GM10847 (cell line): Measurements from ENCODE around the gene S100P.

Source experiments
- POLR2A ChIP-seq: IDR thresholded peaks from 2 replicates; pipeline ENCODE4 v1.6.1; 2011; ENCODE audit not compliant: insufficient read length; ENCODE audit errors: extremely low read depth

S100P gene

GRCh38 chr4:6668391-6668790 is 25.3 kb upstream of the S100P start:
- no peak for TF ChIP-seq POLR2A

GRCh38 chr4:6671648-6672047 is 22.0 kb upstream of the S100P start:
- no peak for TF ChIP-seq POLR2A

GRCh38 chr4:6672131-6672530 is 21.5 kb upstream of the S100P start:
- no peak for TF ChIP-seq POLR2A

GRCh38 chr4:6673660-6674499 is 19.8 kb upstream of the S100P start:
- TF ChIP-seq POLR2A: peak; percentile 71

- TF ChIP-seq POLR2A: no peak
Observed at GRCh38 chr4:6674500-6675149, 19.1 kb upstream of the S100P start.

- no peak for TF ChIP-seq POLR2A
Observed at GRCh38 chr4:6676722-6677558, 16.7 kb upstream of the S100P start.

- TF ChIP-seq POLR2A: no peak
Observed at GRCh38 chr4:6680372-6681034, 13.2 kb upstream of the S100P start.

- TF ChIP-seq POLR2A: no peak
Observed at GRCh38 chr4:6681191-6681590, 12.5 kb upstream of the S100P start.

GRCh38 chr4:6682862-6683590 is 10.7 kb upstream of the S100P start:
- no peak for TF ChIP-seq POLR2A

GRCh38 chr4:6684656-6685055 is 9.0 kb upstream of the S100P start:
- TF ChIP-seq POLR2A: no peak

- TF ChIP-seq POLR2A: no peak
Observed at GRCh38 chr4:6686104-6686787, 7.4 kb upstream of the S100P start.

GRCh38 chr4:6687947-6688878 is 5.5 kb upstream of the S100P start:
- no peak for TF ChIP-seq POLR2A
